Body of pancreas (tissue), 4 donors: ENCODE results near the gene HERC5. TPM values are rescaled to one million over a fixed set of nuclear protein-coding genes. Genes with fewer than 3 reads are reported as not detected.

Experiments used
- ATAC-seq: fragments of 150-250 bp; one replicate; pipeline ENCODE4 v1.9.1; 2016
- DNase-seq, 4 donors: peaks; one replicate each; pipeline ENCODE4 v3.0.0-alpha.2; 2019
- H3K27ac ChIP-seq, 4 donors: fragments of 200-600 bp; sonication (generic); 1 replicate in 3 of 4; 2 replicates in 1 of 4; pipeline versions ENCODE4 v1.5.1 to v1.6.1; 2016 to 2019; ENCODE audit warnings: mild to moderate bottlenecking in 1 of 4, mixed read lengths in 1 of 4, moderate library complexity in 1 of 4
- H3K27me3 ChIP-seq, 2 donors: fragments of 200-600 bp; sonication (generic); one replicate each; pipeline ENCODE4 v1.6.0; 2016; ENCODE audit warnings: mild to moderate bottlenecking in 1 of 2
- H3K36me3 ChIP-seq, 2 donors: fragments of 200-600 bp; sonication (generic); replicated peaks in 1 of 2; 2 replicates each; pipeline ENCODE4 v1.5.1; 2016; ENCODE audit warnings: low read depth in 2 of 2; ENCODE audit not compliant: insufficient read depth in 1 of 2
- H3K4me1 ChIP-seq: fragments of 200-600 bp; sonication (generic); one replicate; pipeline ENCODE4 v1.6.0; 2016
- H3K4me3 ChIP-seq, 2 donors: fragments of 200-600 bp; sonication (generic); 1 replicate in 1 of 2; 2 replicates in 1 of 2; pipeline ENCODE4 v1.5.1; 2016 to 2019
- H3K9me3 ChIP-seq, 3 donors: fragments of 200-600 bp; sonication (generic); 1 replicate in 2 of 3; 2 replicates in 1 of 3; pipeline ENCODE4 v1.5.1; 2016
- CTCF ChIP-seq, 7 experiments: fragments of 450-650 bp in 4 of 7; fragments of 200-600 bp in 3 of 7; sonication (generic) in 3 of 7; IDR thresholded peaks; one replicate each; pipeline ENCODE4 v1.5.1; 2016 to 2019; ENCODE audit warnings: antibody characterized with exemption in 7 of 7
- POLR2A ChIP-seq, 3 donors: fragments of 450-650 bp; IDR thresholded peaks; one replicate each; pipeline ENCODE4 v1.6.1; 2016; ENCODE audit warnings: antibody characterized with exemption in 3 of 3, mild to moderate bottlenecking in 2 of 3
- WGBS, 2 donors: methylation state at CpG; one replicate each; pipeline ENCODE4 v1.1.5; 2017; 5-methylcytosine and 5-hydroxymethylcytosine counted together
- intact Hi-C: fragments of 100-400 bp; cut with DNase I; formaldehyde crosslinking; loops from one replicate; pipeline ENCODE4 v1.15.1; 2023
- total RNA-seq, 2 donors: library from RNA; depleted of rRNA; stranded (reverse); fragments of >200 nt; gene quantifications; one replicate each; pipeline ENCODE4 v1.1.0, GENCODE V29; 2016

The HERC5 gene
- total RNA-seq, 2 donors from 2014 or later = 2.6 to 3.9 TPM

GRCh38 chr4:88533088-88533790 lies 76.3 kb downstream of the HERC5 start:
- no peaks in the 10 kb centered on the region for H3K9me3 ChIP-seq
- no peaks in the 10 kb centered on the region for H3K36me3 ChIP-seq
- ATAC-seq (no peak), DNase-seq (no peak)
- H3K27ac ChIP-seq = no peak overlapping the region
- TF ChIP-seq CTCF (IDR thresholded peaks at IDR 0.05) (no peak), POLR2A (IDR thresholded peaks at IDR 0.05) (no peak)
- no peaks in the 10 kb centered on the region for H3K4me1 ChIP-seq
- H3K4me3 ChIP-seq = no peak overlapping the region
- intact Hi-C loops = loop anchor here (10.0 kb wide), 1 partner anchor 492 kb away; no protein-coding TSS in a partner anchor
- WGBS, 2 donors = 78 to 82% methylated on average over 6 of the region's 6 CpGs
- no peaks in the 10 kb centered on the region for H3K27me3 ChIP-seq

- 62 to 67% methylated on average over 4 of the region's 4 CpGs for WGBS, 2 donors
- Histone ChIP-seq H3K4me3 (no peak overlapping the region), H3K9me3 (no peaks in the 10 kb centered on the region), H3K27me3 (no peaks in the 10 kb centered on the region), H3K4me1 (peaks cover 1% of the 10 kb centered on the region), H3K27ac (no peak overlapping the region), H3K36me3 (no peaks in the 10 kb centered on the region)
- TF ChIP-seq POLR2A (IDR thresholded peaks at IDR 0.05) = no peak
- TF ChIP-seq CTCF (IDR thresholded peaks at IDR 0.05) = no peak
- no peak for ATAC-seq
- intact Hi-C loops = loop anchor here (10.0 kb wide), 1 partner anchor 491 kb away; no protein-coding TSS in a partner anchor
- DNase-seq = no peak
Observed at GRCh38 chr4:88533937-88534750, 77.2 kb downstream of the HERC5 start.

- intact Hi-C loops = loop anchor here (5.0 to 10.0 kb wide), 2 partner anchors 122 to 490 kb away; no protein-coding TSS in a partner anchor
- ATAC-seq (no peak), DNase-seq (no peak)
- Histone ChIP-seq H3K27ac (no peak overlapping the region), H3K27me3 (no peaks in the 10 kb centered on the region), H3K9me3 (no peaks in the 10 kb centered on the region), H3K36me3 (no peaks in the 10 kb centered on the region), H3K4me3 (no peak overlapping the region), H3K4me1 (peaks cover 7% of the 10 kb centered on the region)
- TF ChIP-seq POLR2A (IDR thresholded peaks at IDR 0.05) = no peak
- TF ChIP-seq CTCF (IDR thresholded peaks at IDR 0.05) = no peak
- WGBS, 2 donors = 60 to 67% methylated on average over 2 of the region's 2 CpGs
Observed at GRCh38 chr4:88535090-88535755, 78.3 kb downstream of the HERC5 start.

GRCh38 chr4:88537709-88538108 lies 80.8 kb downstream of the HERC5 start:
- WGBS, 2 donors = 66 to 80% methylated on average over 1 of the region's 1 CpG
- no peak for DNase-seq
- intact Hi-C loops = loop anchor here (5.0 to 10.0 kb wide), 2 partner anchors 120 to 487 kb away; no protein-coding TSS in a partner anchor
- ATAC-seq = no peak
- H3K9me3 ChIP-seq = no peaks in the 10 kb centered on the region
- peaks cover 7% of the 10 kb centered on the region for H3K4me1 ChIP-seq
- no peaks in the 10 kb centered on the region for H3K27me3 ChIP-seq
- H3K27ac ChIP-seq = no peak overlapping the region
- no peaks in the 10 kb centered on the region for H3K36me3 ChIP-seq
- no peak overlapping the region for H3K4me3 ChIP-seq
- TF ChIP-seq POLR2A (IDR thresholded peaks at IDR 0.05) (no peak), CTCF (IDR thresholded peaks at IDR 0.05) (no peak)
